HCT116 (cell line): ENCODE results near the gene PDSS2. TPM values are rescaled to one million over a fixed set of nuclear protein-coding genes. Genes with fewer than 3 reads are reported as not detected.

Experiments
- ATAC-seq: fragments of 200-7000 bp; cut with Tn5 transposase; 2 replicates; pipeline ENCODE4 v1.9.1; 2020; ENCODE audit warnings: mild to moderate bottlenecking, moderate library complexity
- BruUV-seq: library from RNA; stranded (reverse); fragments of 400-500 nt; replicated peaks from 2 replicates; lab custom pipeline; 2021; lab: Mats Ljungman, UMichigan
- CTCF ChIA-PET: fragments of 300-600 bp; sonication (Branson Sonifier 250); formaldehyde crosslinking; loops from one replicate; lab custom pipeline; 2021; ENCODE audit warnings: antibody characterized with exemption; lab: Charles Lee
- POLR2A ChIA-PET: fragments of 300-600, 350-600 bp; sonication (Branson Sonifier 250); formaldehyde crosslinking; loops from one replicate; lab custom pipeline; 2021; ENCODE audit warnings: antibody characterized with exemption; lab: Charles Lee
- RAD21 ChIA-PET, 2 experiments: fragments of 300-600 bp; sonication (Branson Sonifier 250); formaldehyde crosslinking; loops; one replicate each; lab custom pipeline; 2023; ENCODE audit warnings: low total read pairs in 2 of 2; ENCODE audit not compliant: uncharacterized antibody in 2 of 2, unreplicated experiment in 2 of 2, low non-redundant PET in 1 of 2; lab: Charles Lee
- DNase-seq: peaks from one replicate; pipeline ENCODE4 v3.0.0-alpha.2; 2010; ENCODE audit warnings: low read depth, low spot score
- H2AFZ ChIP-seq: fragments of 200-600 bp; shearing (Covaris generic), sonication (generic); 2 replicates; pipeline ENCODE4 v1.6.1; 2017; ENCODE audit warnings: low read depth, mixed run types, mixed read lengths, antibody characterized with exemption, low read length; ENCODE audit not compliant: poor library complexity, severe bottlenecking
- H3K27ac ChIP-seq: 2 replicates; pipeline ENCODE4 v1.5.1; 2012; ENCODE audit warnings: low read depth, low read length
- H3K27me3 ChIP-seq: fragments of 200-600 bp; sonication (generic); 2 replicates; pipeline ENCODE4 v1.6.1; 2016; ENCODE audit warnings: mixed run types, low read length, mixed read lengths; ENCODE audit not compliant: insufficient read depth
- H3K36me3 ChIP-seq, 2 experiments: fragments of 200-500 bp in 1 of 2; fragments of 200-600 bp in 1 of 2; sonication (Bioruptor generic) in 1 of 2; sonication (generic) in 1 of 2; 2 replicates each; pipeline versions ENCODE4 v1.5.1 to v1.6.1; 2014 to 2016; ENCODE audit warnings: low read length in 2 of 2, inconsistent platforms in 1 of 2, mixed read lengths in 1 of 2, mixed run types in 1 of 2; ENCODE audit not compliant: insufficient read depth in 2 of 2, control insufficient read depth in 1 of 2
- H3K4me1 ChIP-seq, 2 experiments: fragments of 200-600 bp in 1 of 2; sonication (generic) in 1 of 2; 2 replicates each; pipeline versions ENCODE4 v1.5.1 to v1.6.1; 2012 to 2017; ENCODE audit warnings: low read length in 2 of 2, inconsistent platforms in 1 of 2, mild to moderate bottlenecking in 1 of 2, mixed read lengths in 1 of 2, mixed run types in 1 of 2, moderate library complexity in 1 of 2; ENCODE audit not compliant: insufficient read depth in 2 of 2, control insufficient read depth in 1 of 2
- H3K4me2 ChIP-seq: fragments of 200-600 bp; sonication (generic); 2 replicates; pipeline ENCODE4 v1.6.1; 2017; ENCODE audit warnings: mixed run types, low read length, mixed read lengths
- H3K4me3 ChIP-seq, 2 experiments: fragments of 200-600 bp in 1 of 2; sonication (generic) in 1 of 2; replicated peaks in 1 of 2; 2 replicates each; pipeline ENCODE4 v1.5.1; 2011 to 2016; ENCODE audit warnings: low read length in 2 of 2, control low read depth in 1 of 2, low read depth in 1 of 2, mild to moderate bottlenecking in 1 of 2, mixed read lengths in 1 of 2, mixed run types in 1 of 2
- H3K79me2 ChIP-seq: fragments of 200-600 bp; sonication (generic); 2 replicates; pipeline ENCODE4 v1.6.1; 2017; ENCODE audit warnings: mild to moderate bottlenecking, mixed run types, low read length, moderate library complexity, mixed read lengths; ENCODE audit not compliant: insufficient read depth
- H3K9ac ChIP-seq: fragments of 200-600 bp; sonication (generic); 2 replicates; pipeline ENCODE4 v1.6.1; 2016; ENCODE audit warnings: low read length, mixed read lengths
- H3K9me2 ChIP-seq: fragments of 200-600 bp; sonication (generic), shearing (Covaris generic); 2 replicates; pipeline ENCODE4 v1.6.1; 2017; ENCODE audit warnings: mixed run types, mild to moderate bottlenecking, moderate library complexity; ENCODE audit not compliant: insufficient read depth
- H3K9me3 ChIP-seq, 2 experiments: fragments of 200-500 bp in 1 of 2; fragments of 200-600 bp in 1 of 2; sonication (Bioruptor generic) in 1 of 2; sonication (generic) in 1 of 2; 2 replicates each; pipeline ENCODE4 v1.6.1; 2014 to 2017; ENCODE audit warnings: low read length in 2 of 2, mixed read lengths in 2 of 2, inconsistent platforms in 1 of 2, low read depth in 1 of 2, mild to moderate bottlenecking in 1 of 2, mixed run types in 1 of 2, moderate library complexity in 1 of 2; ENCODE audit not compliant: control insufficient read depth in 1 of 2, insufficient read depth in 1 of 2
- H4K20me1 ChIP-seq: fragments of 200-600 bp; sonication (generic), shearing (Covaris generic); 2 replicates; pipeline ENCODE4 v1.6.1; 2017; ENCODE audit warnings: mixed run types, mild to moderate bottlenecking, moderate library complexity; ENCODE audit not compliant: insufficient read depth
- CBX3 ChIP-seq: IDR thresholded peaks from 2 replicates; pipeline ENCODE4 v1.6.1; 2012; ENCODE audit warnings: low read depth
- CTCF ChIP-seq, 3 experiments: fragments of 200-600 bp in 1 of 3; sonication (generic) in 1 of 3; IDR thresholded peaks in 2 of 3; conservative IDR thresholded peaks in 1 of 3; 2 replicates each; pipeline ENCODE4 v1.5.1; 2012 to 2017; ENCODE audit warnings: low read depth in 2 of 3, low read length in 2 of 3, antibody characterized with exemption in 1 of 3, borderline replicate concordance in 1 of 3, control low read depth in 1 of 3, mild to moderate bottlenecking in 1 of 3, mixed read lengths in 1 of 3, mixed run types in 1 of 3, moderate library complexity in 1 of 3; ENCODE audit not compliant: insufficient read depth in 1 of 3
- EGR1 ChIP-seq: IDR thresholded peaks from 2 replicates; pipeline ENCODE4 v1.6.1; 2012; ENCODE audit warnings: low read depth
- ELF1 ChIP-seq: IDR thresholded peaks from 2 replicates; pipeline ENCODE4 v1.6.1; 2012; ENCODE audit warnings: low read depth, borderline replicate concordance
- EZH2 ChIP-seq: fragments of 200-600 bp; sonication (generic); IDR thresholded peaks from 2 replicates; pipeline ENCODE4 v1.6.1; 2017; ENCODE audit warnings: antibody characterized with exemption, mixed run types
- FOSL1 ChIP-seq: IDR thresholded peaks from 2 replicates; pipeline ENCODE4 v1.6.1; 2012; ENCODE audit warnings: low read depth
- JUND ChIP-seq: IDR thresholded peaks from 2 replicates; pipeline ENCODE4 v1.6.1; 2012
- POLR2A ChIP-seq: IDR thresholded peaks from 2 replicates; pipeline ENCODE4 v1.7.0; 2011; ENCODE audit warnings: borderline replicate concordance; ENCODE audit not compliant: insufficient read depth, insufficient read length; ENCODE audit errors: extremely low read depth
- SIN3A ChIP-seq: IDR thresholded peaks from 2 replicates; pipeline ENCODE4 v1.6.1; 2012; ENCODE audit warnings: low read depth
- SRF ChIP-seq: IDR thresholded peaks from 2 replicates; pipeline ENCODE4 v1.6.1; 2012; ENCODE audit warnings: low read depth
- TCF7L2 ChIP-seq: IDR thresholded peaks from 2 replicates; pipeline ENCODE4 v1.7.0; 2011; ENCODE audit warnings: borderline replicate concordance, inconsistent platforms; ENCODE audit not compliant: insufficient read depth, insufficient read length; ENCODE audit errors: extremely low read depth
- ZBTB33 ChIP-seq: IDR thresholded peaks from 2 replicates; pipeline ENCODE4 v1.6.1; 2011; ENCODE audit warnings: mild to moderate bottlenecking, low read length, moderate library complexity; ENCODE audit not compliant: insufficient replicate concordance; ENCODE audit errors: extremely low read depth
- ZFX ChIP-seq: fragments of 450-650 bp; IDR thresholded peaks from 2 replicates; pipeline ENCODE4 v1.6.1; 2017
- ZNF274 ChIP-seq: fragments of 200-500 bp; sonication (Bioruptor generic); IDR thresholded peaks from 2 replicates; pipeline ENCODE4 v1.6.1; 2014; ENCODE audit warnings: mild to moderate bottlenecking, low read depth, low read length, inconsistent platforms
- intact Hi-C: fragments of 100-400 bp; cut with micrococcal nuclease; formaldehyde crosslinking; loops from 2 replicates; pipeline ENCODE4 v1.10.0; 2022
- total RNA-seq: library from RNA; stranded (reverse); gene quantifications from one replicate; pipeline ENCODE4 v1.2.1, GENCODE V29; 2021; ENCODE audit not compliant: unreplicated experiment

The PDSS2 gene
- total RNA-seq, 1 experiment from 2014 or later = 12.2 TPM

- CTCF ChIA-PET = no interaction called here
- no peak overlapping the region for H3K4me3 ChIP-seq
- no peaks in the 10 kb centered on the region for H3K27me3 ChIP-seq
- H3K4me2 ChIP-seq = no peak overlapping the region
- RAD21 ChIA-PET = no interaction called here
- no peaks in the 10 kb centered on the region for H3K36me3 ChIP-seq
- H3K79me2 ChIP-seq = 0 out of 2 replicates have a peak, but pooled peaks cover 8% of the 10 kb centered on the region
- no peaks in the 10 kb centered on the region for H3K9me2 ChIP-seq
- no peaks in the 10 kb centered on the region for H4K20me1 ChIP-seq
- H3K4me1 ChIP-seq = no peaks in the 10 kb centered on the region
- DNase-seq = no peak
- intact Hi-C loops = no loop called here
- no peak overlapping the region for H3K9ac ChIP-seq
- POLR2A ChIA-PET = no interaction called here
- no peaks in the 10 kb centered on the region for H3K9me3 ChIP-seq
- TF ChIP-seq ZNF274 (no peak), JUND (no peak), EGR1 (no peak), SIN3A (no peak), EZH2 (no peak)
- TF ChIP-seq, all 23 proteins: peak for 0
- Histone ChIP-seq H3K27ac (no peak overlapping the region), H2AFZ (no peak overlapping the region)
- no peak for ATAC-seq
- no TSS peak for BruUV-seq
These were observed 23.6 kb downstream of the PDSS2 start for GRCh38 chr6:107435798-107436197.

GRCh38 chr6:107434812-107435211 lies 24.6 kb downstream of the PDSS2 start:
- Histone ChIP-seq H3K4me3 (no peak overlapping the region), H2AFZ (no peak overlapping the region), H3K4me1 (no peaks in the 10 kb centered on the region), H3K36me3 (no peaks in the 10 kb centered on the region), H3K27ac (no peak overlapping the region), H3K9ac (no peak overlapping the region), H3K4me2 (no peak overlapping the region), H4K20me1 (no peaks in the 10 kb centered on the region), H3K79me2 (0 out of 2 replicates have a peak, but pooled peaks cover 8% of the 10 kb centered on the region), H3K9me2 (no peaks in the 10 kb centered on the region), H3K27me3 (no peaks in the 10 kb centered on the region), H3K9me3 (no peaks in the 10 kb centered on the region)
- no peak for DNase-seq
- ChIA-PET RAD21 (no interaction called here), CTCF (no interaction called here), POLR2A (no interaction called here)
- intact Hi-C loops = no loop called here
- no peak for TF ChIP-seq ZFX
- TF ChIP-seq CTCF (IDR thresholded peaks at IDR 0.05 in 2 of 3, conservative IDR thresholded peaks at IDR 0.05 in 1 of 3; ENCODE audit: borderline replicate concordance in 1 of 3, insufficient read depth in 1 of 3, low read depth in 2 of 3, low read length in 2 of 3) = no peak
- no peak for TF ChIP-seq ZBTB33
- no peak for TF ChIP-seq ZNF274
- TF ChIP-seq CBX3 = no peak
- TF ChIP-seq TCF7L2 = no peak
- TF ChIP-seq POLR2A = no peak
- TF ChIP-seq ELF1 = no peak
- TF ChIP-seq EZH2 = no peak
- no peak for TF ChIP-seq EGR1
- TF ChIP-seq SRF = no peak
- TF ChIP-seq FOSL1 = no peak
- ATAC-seq = no peak
- BruUV-seq = no TSS peak
